GM21381 (cell line): ENCODE data around the gene FASN.

ENCODE experiments used
- ATAC-seq: cut with Tn5 transposase; IDR thresholded peaks from one replicate; pipeline ENCODE4 v1.9.1; 2021; ENCODE audit warnings: mild to moderate bottlenecking, moderate library complexity; ENCODE audit not compliant: unreplicated experiment

FASN gene

DNA sequence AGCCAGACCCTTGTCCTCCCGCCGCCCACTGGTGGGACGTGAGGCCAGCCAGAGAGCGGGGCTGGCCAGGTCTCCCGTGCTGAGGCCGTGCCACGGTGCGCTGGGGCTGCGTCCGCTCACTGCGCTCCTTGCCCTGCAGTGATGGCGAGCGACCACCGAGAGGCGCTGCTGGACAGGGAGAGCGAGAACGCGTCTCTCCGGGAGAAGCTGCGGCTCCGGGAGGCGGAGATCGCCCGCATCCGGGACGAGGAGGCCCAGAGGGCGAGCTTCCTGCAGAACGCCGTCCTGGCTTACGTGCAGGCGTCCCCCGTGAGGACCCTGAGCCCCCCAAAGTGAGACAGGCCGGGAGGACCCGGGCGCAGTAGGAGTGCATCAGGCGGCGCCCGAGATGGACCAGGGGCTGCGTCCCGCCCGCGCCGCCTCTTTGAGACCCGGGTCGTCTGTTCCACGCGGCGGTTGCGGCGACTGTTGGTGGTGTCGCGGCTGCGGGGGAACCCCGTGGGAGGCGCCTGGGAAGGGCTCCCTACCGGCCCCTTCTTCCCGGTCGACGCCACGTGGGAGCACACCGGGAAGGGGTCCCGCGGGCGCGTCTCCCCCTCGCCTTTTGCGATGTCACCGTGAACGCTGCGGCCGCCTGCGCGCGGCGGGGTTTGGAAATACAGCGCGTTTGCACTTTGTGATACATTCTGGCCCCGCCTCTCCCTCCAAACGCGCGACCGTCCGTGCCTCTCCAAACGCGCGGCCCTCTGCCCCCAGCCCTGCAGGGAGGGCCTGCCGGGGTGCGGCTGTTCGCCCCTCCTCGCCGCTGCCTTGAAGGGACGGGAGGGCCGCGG is 67.3 kb downstream of the FASN start:
- peak; percentile 47 for ATAC-seq

DNA sequence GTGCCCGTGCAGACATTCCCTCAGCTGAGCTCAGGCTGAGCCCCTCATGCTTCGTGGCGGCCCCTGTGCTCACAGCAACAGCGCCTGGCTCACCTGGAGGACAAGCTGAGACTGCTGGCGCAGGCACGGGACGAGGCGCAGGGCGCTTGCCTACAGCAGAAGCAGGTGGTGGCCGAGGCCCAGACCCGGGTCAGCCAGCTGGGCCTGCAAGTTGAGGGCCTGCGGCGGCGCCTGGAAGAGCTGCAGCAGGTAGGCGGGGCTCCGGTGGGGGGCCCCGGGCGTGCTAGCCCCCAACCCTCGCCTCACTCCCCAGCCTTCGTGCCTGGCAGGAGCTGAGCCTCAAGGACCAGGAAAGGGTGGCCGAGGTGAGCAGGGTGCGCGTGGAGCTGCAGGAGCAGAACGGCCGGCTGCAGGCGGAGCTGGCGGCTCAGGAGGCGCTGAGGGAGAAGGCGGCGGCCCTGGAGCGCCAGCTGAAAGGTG is 68.0 kb downstream of the FASN start:
- no peak for ATAC-seq

DNA sequence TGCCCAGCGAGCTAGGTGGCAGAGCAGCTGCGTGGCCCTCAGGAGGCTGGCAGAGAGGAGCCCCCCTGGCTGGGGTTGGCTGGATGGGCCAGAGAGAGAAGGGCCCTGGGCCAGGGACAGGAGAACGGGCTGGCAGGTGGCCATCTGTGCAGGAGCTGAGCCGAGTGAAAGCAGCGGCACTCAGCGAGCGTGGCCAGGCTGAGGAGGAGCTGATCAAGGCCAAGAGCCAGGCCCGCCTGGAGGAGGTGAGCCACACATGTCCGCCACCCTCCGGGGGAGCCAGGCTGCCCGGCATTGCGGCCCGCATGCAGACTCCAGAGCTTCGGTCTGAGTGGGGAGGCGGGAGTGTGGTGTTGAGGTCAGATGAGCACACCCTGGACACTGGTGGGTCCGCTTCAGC is 68.6 kb downstream of the FASN start:
- ATAC-seq = no peak

DNA sequence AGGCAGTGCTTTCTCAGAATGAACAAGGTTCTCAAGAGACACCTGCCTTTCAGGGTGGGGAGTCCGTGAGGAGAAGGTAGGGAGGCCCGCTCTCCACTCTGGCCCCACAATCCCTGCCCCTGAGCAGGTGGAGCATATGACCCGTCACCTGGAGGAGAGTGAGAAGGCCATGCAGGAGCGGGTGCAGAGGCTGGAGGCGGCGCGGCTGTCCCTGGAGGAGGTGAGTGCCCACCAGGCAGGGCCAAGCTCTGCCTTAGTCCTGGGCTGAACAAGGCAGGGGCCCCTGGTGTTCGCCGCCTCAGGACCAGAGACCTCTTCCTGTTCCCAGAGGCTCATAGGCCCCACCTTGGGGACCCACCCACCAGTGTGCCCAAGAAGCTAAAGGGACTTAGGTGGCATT is 69.1 kb downstream of the FASN start:
- no peak for ATAC-seq
